GM10248 (cell line): ENCODE data around the gene ASRGL1.
"Not testable (repeated sequence)": the region's sequence is repeated elsewhere in the genome, so short reads cannot be mapped to it uniquely, and the experiment has no call there.

Experiments
- CTCF ChIA-PET: fragments of 300-600 bp; sonication (Branson Sonifier 250); formaldehyde crosslinking; extraction: SDS; loops from one replicate; lab custom pipeline; 2021; ENCODE audit warnings: antibody characterized with exemption; lab: Yijun Ruan, JAX
- POLR2A ChIA-PET: fragments of 350-650 bp; sonication (Branson Sonifier 250); formaldehyde crosslinking; extraction: SDS; loops from one replicate; lab custom pipeline; 2020; ENCODE audit warnings: antibody characterized with exemption; lab: Yijun Ruan, JAX
- DNase-seq: peaks from one replicate; pipeline ENCODE4 v3.0.0; 2012; ENCODE audit errors: extremely low spot score
- CTCF ChIP-seq: IDR thresholded peaks from 2 replicates; pipeline ENCODE4 v1.5.1; 2012; ENCODE audit warnings: mild to moderate bottlenecking, low read depth; ENCODE audit errors: extremely low read depth, missing control alignments, control extremely low read depth

ASRGL1 gene

GRCh38 chr11:62338218-62338617 lies 970 bp downstream of the ASRGL1 start:
- ChIA-PET POLR2A (interaction anchor here (0.5 kb wide), 1 partner anchor 148 kb away, joined by 3 read pairs; no protein-coding TSS in a partner anchor), CTCF (interaction anchor here (0.8 to 1.4 kb wide), 5 partner anchors 15 to 52 kb away, joined by 3 to 4 read pairs (median 3); no protein-coding TSS in a partner anchor)
- DNase-seq = no peak
- no peak for TF ChIP-seq CTCF

DNA sequence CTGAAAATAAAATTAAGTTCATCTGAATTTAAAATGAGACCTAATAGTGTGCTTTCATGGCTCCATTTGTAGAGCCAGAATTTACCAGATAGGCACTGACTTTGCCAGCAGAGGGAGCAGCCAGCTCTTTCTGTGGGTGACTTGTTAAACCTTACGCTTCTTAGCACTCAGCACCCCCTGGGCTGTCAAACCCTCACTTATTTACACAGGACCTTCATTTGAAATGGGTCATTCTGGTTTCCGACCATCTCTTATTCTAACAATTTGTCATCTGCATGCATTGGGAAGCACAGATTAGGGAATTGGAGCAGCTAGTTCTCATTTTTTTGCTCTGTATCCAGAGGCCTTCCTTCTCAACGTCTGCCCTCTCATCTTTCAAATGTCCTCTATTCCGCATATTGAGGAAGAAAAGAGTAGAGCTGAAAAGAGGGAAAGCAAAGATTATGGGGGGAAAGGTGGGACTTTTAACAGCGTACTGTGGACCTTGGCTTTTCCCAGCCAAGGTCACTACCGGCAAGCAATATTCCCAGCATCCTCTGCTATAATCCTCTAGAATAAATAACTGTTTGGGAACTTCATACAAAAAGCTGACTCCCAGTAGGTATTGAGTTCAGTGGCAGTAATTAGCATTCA lies 3.1 kb downstream of the ASRGL1 start:
- DNase-seq = peak; percentile 55
- CTCF ChIA-PET = interaction anchor here (0.7 to 2.6 kb wide), 11 partner anchors 11 to 169 kb away, joined by 3 to 14 read pairs (median 4); no protein-coding TSS in a partner anchor
- POLR2A ChIA-PET = interaction anchor here (0.5 kb wide), 1 partner anchor 31 kb away, joined by 6 read pairs; no protein-coding TSS in a partner anchor
- TF ChIP-seq CTCF = peak; percentile 63

GRCh38 chr11:62341588-62341987 lies 4.3 kb downstream of the ASRGL1 start:
- DNase-seq = no peak
- CTCF ChIA-PET = interaction anchor here (1.2 to 2.6 kb wide), 4 partner anchors 10 to 170 kb away, joined by 3 to 14 read pairs (median 8); no protein-coding TSS in a partner anchor
- TF ChIP-seq CTCF = no peak
- POLR2A ChIA-PET = no interaction called here

GRCh38 chr11:62343646-62344190 lies 6.5 kb downstream of the ASRGL1 start:
- POLR2A ChIA-PET, DNase-seq: not testable (repeated sequence)
- CTCF ChIA-PET = interaction anchor here (0.9 to 1.2 kb wide), 2 partner anchors 11 to 21 kb away, joined by 3 to 4 read pairs; no protein-coding TSS in a partner anchor

DNA sequence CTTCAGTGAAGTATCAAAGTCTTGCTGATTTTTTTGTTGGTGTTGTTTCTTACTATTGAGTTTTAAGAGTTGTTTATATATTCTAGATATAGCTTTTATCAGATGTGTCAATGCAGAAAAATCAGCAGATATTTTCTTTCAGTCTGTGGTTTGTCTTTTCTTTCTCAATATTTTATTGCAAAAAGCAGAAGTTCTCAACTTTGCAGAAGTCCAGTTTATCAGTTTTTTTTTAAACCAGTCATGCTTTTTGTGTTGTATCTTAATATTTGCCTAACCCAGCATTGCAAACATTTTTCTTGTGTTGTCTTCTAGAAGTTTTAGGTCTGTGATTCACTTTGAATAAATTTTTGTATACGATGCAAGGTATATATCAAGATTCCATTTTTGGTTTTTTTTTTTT lies 7.0 kb downstream of the ASRGL1 start:
- POLR2A ChIA-PET = no interaction called here
- no peak for TF ChIP-seq CTCF
- CTCF ChIA-PET = interaction anchor here (0.9 to 1.3 kb wide), 3 partner anchors 11 to 35 kb away, joined by 3 to 4 read pairs (median 3); no protein-coding TSS in a partner anchor
- DNase-seq = no peak

- DNase-seq = no peak
- no peak for TF ChIP-seq CTCF
- CTCF ChIA-PET = interaction anchor here (1.3 kb wide), 1 partner anchor 32 kb away, joined by 3 read pairs; no protein-coding TSS in a partner anchor
- POLR2A ChIA-PET = no interaction called here
Measured at GRCh38 chr11:62345861-62346260, 8.6 kb downstream of the ASRGL1 start.
